Measurements from ENCODE around the gene GABBR1. TPM values are rescaled to one million over a fixed set of nuclear protein-coding genes. Genes with fewer than 3 reads are reported as not detected.

Gene GABBR1
- total RNA-seq, 1 experiment from 2014 or later, result 36.3 TPM

GRCh38 chr6:29641430-29642148 is 8.6 kb upstream of the GABBR1 start:
- Histone ChIP-seq H3K4me3 (no peak overlapping the region), H3K27ac (no peak overlapping the region), H4K20me1 (ENCODE audit: insufficient read depth) (no peaks in the 10 kb centered on the region), H3K79me2 (ENCODE audit: low read depth) (no peaks in the 10 kb centered on the region), H3K36me3 (ENCODE audit: low read depth) (no peaks in the 10 kb centered on the region), H3K27me3 (ENCODE audit: insufficient read depth, low read depth) (no peaks in the 10 kb centered on the region), H3K4me2 (peak overlapping the region; percentile 47; the same call in 1 of the 2 replicates), H2AFZ (no peak overlapping the region), H3K9me2 (ENCODE audit: insufficient read depth) (no peaks in the 10 kb centered on the region), H3K9me3 (ENCODE audit: insufficient read depth, low read depth) (no peaks in the 10 kb centered on the region), H3K4me1 (replicated peaks; ENCODE audit: insufficient read depth) (peaks cover 19% of the 10 kb centered on the region), H3F3A (ENCODE audit: insufficient read depth, low read depth) (peaks cover 10% of the 10 kb centered on the region)
- ChIA-PET POLR2A (ENCODE audit: unreplicated experiment) (interaction anchor here (0.5 to 0.6 kb wide), 2 partner anchors 656 to 1575 kb away, joined by 4 to 5 read pairs; no protein-coding TSS in a partner anchor), CTCF (interaction anchor here (0.8 kb wide), 1 partner anchor 9 kb away, joined by 3 read pairs; no protein-coding TSS in a partner anchor)
- BruUV-seq (replicated peaks), result no TSS peak
- peak; percentile 12 to 38 for DNase-seq
- TF ChIP-seq EZH2 (IDR thresholded peaks at IDR 0.05; ENCODE audit: low read depth) (no peak), CTCF (conservative IDR thresholded peaks at IDR 0.05) (no peak)
- intact Hi-C loops (cut with micrococcal nuclease; ENCODE audit: unreplicated experiment), result loop anchor here (10.0 kb wide), 1 partner anchor 373 kb away; no protein-coding TSS in a partner anchor

GRCh38 chr6:29637247-29637646 is 4.3 kb upstream of the GABBR1 start:
- ChIA-PET POLR2A (ENCODE audit: unreplicated experiment) (no interaction called here), CTCF (no interaction called here)
- no peak for TF ChIP-seq EZH2 (IDR thresholded peaks at IDR 0.05; ENCODE audit: low read depth)
- TF ChIP-seq CTCF (conservative IDR thresholded peaks at IDR 0.05), result no peak
- no peak for DNase-seq
- Histone ChIP-seq H4K20me1 (ENCODE audit: insufficient read depth) (no peaks in the 10 kb centered on the region), H3K36me3 (ENCODE audit: low read depth) (no peaks in the 10 kb centered on the region), H3K9me3 (ENCODE audit: insufficient read depth, low read depth) (no peaks in the 10 kb centered on the region), H3K79me2 (ENCODE audit: low read depth) (no peaks in the 10 kb centered on the region), H3K9me2 (ENCODE audit: insufficient read depth) (no peaks in the 10 kb centered on the region), H3K4me1 (replicated peaks; ENCODE audit: insufficient read depth) (peaks cover 21% of the 10 kb centered on the region), H3K27me3 (ENCODE audit: insufficient read depth, low read depth) (no peaks in the 10 kb centered on the region), H3K4me3 (no peak overlapping the region), H3K27ac (no peak overlapping the region), H3K4me2 (no peak overlapping the region), H2AFZ (no peak overlapping the region), H3F3A (ENCODE audit: insufficient read depth, low read depth) (peaks cover 15% of the 10 kb centered on the region)
- BruUV-seq (replicated peaks), result no TSS peak
- intact Hi-C loops (cut with micrococcal nuclease; ENCODE audit: unreplicated experiment), result no loop called here

- no peak for DNase-seq
- H3K27ac ChIP-seq, result no peak overlapping the region
- CTCF ChIA-PET, result interaction anchor here (0.8 to 1.3 kb wide), 3 partner anchors 15 to 21 kb away, joined by 3 to 9 read pairs (median 6); no protein-coding TSS in a partner anchor
- H3K9me2 ChIP-seq (ENCODE audit: insufficient read depth), result no peaks in the 10 kb centered on the region
- no peaks in the 10 kb centered on the region for H3K79me2 ChIP-seq (ENCODE audit: low read depth)
- POLR2A ChIA-PET (ENCODE audit: unreplicated experiment), result interaction anchor here (0.5 to 0.8 kb wide), 5 partner anchors 14 to 905 kb away, joined by 3 to 21 read pairs (median 11); no protein-coding TSS in a partner anchor
- H3K4me1 ChIP-seq (replicated peaks; ENCODE audit: insufficient read depth), result peaks cover 5% of the 10 kb centered on the region; the same call in 1 of the 2 replicates
- peak overlapping the region; percentile 68 for H3K4me3 ChIP-seq
- peaks cover 4% of the 10 kb centered on the region; the same call in 1 of the 2 replicates for H3F3A ChIP-seq (ENCODE audit: insufficient read depth, low read depth)
- H3K36me3 ChIP-seq (ENCODE audit: low read depth), result no peaks in the 10 kb centered on the region
- intact Hi-C loops (cut with micrococcal nuclease; ENCODE audit: unreplicated experiment), result no loop called here
- no TSS peak for BruUV-seq (replicated peaks)
- H3K27me3 ChIP-seq (ENCODE audit: insufficient read depth, low read depth), result no peaks in the 10 kb centered on the region
- no peaks in the 10 kb centered on the region for H4K20me1 ChIP-seq (ENCODE audit: insufficient read depth)
- peak overlapping the region; percentile 82 for H3K4me2 ChIP-seq
- H2AFZ ChIP-seq, result peak overlapping the region; percentile 79
- no peaks in the 10 kb centered on the region for H3K9me3 ChIP-seq (ENCODE audit: insufficient read depth, low read depth)
- TF ChIP-seq CTCF (conservative IDR thresholded peaks at IDR 0.05), result no peak
These were observed 537 bp upstream of the GABBR1 start for GRCh38 chr6:29633534-29633905.
